ENCODE results near the gene PHYHIPL.

GRCh38 chr10:59143544-59143943 is 32.9 kb upstream of the PHYHIPL start:
- no peak for TF ChIP-seq HOXA7 (CRISPR knock-in tag; IDR thresholded peaks at IDR 0.05; ENCODE audit: borderline replicate concordance)
- TF ChIP-seq CTCF (tag by site-specific recombination; IDR thresholded peaks at IDR 0.05) = no peak
- TF ChIP-seq ZNF501 (tag by site-specific recombination; IDR thresholded peaks at IDR 0.05) = no peak
- TF ChIP-seq GFI1B (tag by site-specific recombination; IDR thresholded peaks at IDR 0.05) = no peak
